A549 (cell line): ENCODE data around the gene RPL10. TPM values are rescaled to one million over a fixed set of nuclear protein-coding genes. Genes with fewer than 3 reads are reported as not detected.

Source experiments
- ATAC-seq, 2 experiments: fragments of 200-7000 bp in 1 of 2; fragments of >200 bp in 1 of 2; cut with Nextera tagmentation in 1 of 2; cut with Tn5 transposase in 1 of 2; 3 replicates each; pipeline versions ENCODE4 v1.8.0 to v1.9.1; 2018 to 2020; ENCODE audit warnings: mild to moderate bottlenecking in 1 of 2, moderate library complexity in 1 of 2
- CTCF ChIA-PET: fragments of 300-600 bp; sonication (Branson Sonifier 250); formaldehyde crosslinking; extraction: SDS; loops from one replicate; lab custom pipeline; 2021; ENCODE audit warnings: antibody characterized with exemption, inconsistent platforms; lab: Yijun Ruan, JAX
- POLR2A ChIA-PET: fragments of 350-600 bp; formaldehyde crosslinking; extraction: SDS; loops from one replicate; lab custom pipeline; 2021; ENCODE audit warnings: antibody characterized with exemption, inconsistent platforms; lab: Yijun Ruan, JAX
- DNase-seq, 2 experiments: peaks; one replicate each; pipeline versions ENCODE4 v3.0.0 to v3.0.0-alpha.2; 2011 to 2016; ENCODE audit warnings: low read depth in 1 of 2, low spot score in 1 of 2
- FAIRE-seq: peaks from 2 replicates; lab custom pipeline; 2011; peaks lifted over from hg19 to GRCh38; lab: Jason Lieb, UNC
- H3K27ac ChIP-seq, 2 experiments: fragments of >200 bp; sonication (Bioruptor Twin); formaldehyde crosslinking; 3 replicates each; pipeline ENCODE4 v1.5.1; 2016 to 2017
- H3K4me1 ChIP-seq: fragments of >200 bp; sonication (Bioruptor Twin); formaldehyde crosslinking; 3 replicates; pipeline ENCODE4 v1.6.1; 2016
- H3K4me2 ChIP-seq: fragments of >200 bp; sonication (Bioruptor Twin); formaldehyde crosslinking; 3 replicates; pipeline ENCODE4 v1.6.1; 2016
- H3K4me3 ChIP-seq: fragments of >200 bp; sonication (Bioruptor Twin); formaldehyde crosslinking; 3 replicates; pipeline ENCODE4 v1.5.1; 2016
- H3K9me3 ChIP-seq: fragments of >200 bp; sonication (Bioruptor Twin); formaldehyde crosslinking; 3 replicates; pipeline ENCODE4 v1.6.1; 2016
- BCL3 ChIP-seq: fragments of >200 bp; sonication (Bioruptor Twin); formaldehyde crosslinking; IDR thresholded peaks from 3 replicates; pipeline ENCODE4 v1.6.1; 2016
- ELK1 ChIP-seq: fragments of 150-350 bp; IDR thresholded peaks from 2 replicates; pipeline ENCODE4 v1.6.1; 2014; ENCODE audit warnings: low read depth, mild to moderate bottlenecking, low read length
- FOSL2 ChIP-seq, 2 experiments: fragments of 450-650 bp in 1 of 2; fragments of >200 bp in 1 of 2; sonication (Bioruptor Twin) in 1 of 2; formaldehyde crosslinking; IDR thresholded peaks; 2 replicates each; pipeline versions ENCODE4 v1.5.0 to v1.6.1; 2016 to 2020; ENCODE audit warnings: mild to moderate bottlenecking in 1 of 2, moderate library complexity in 1 of 2
- HDAC2 ChIP-seq: fragments of 200-600 bp; sonication (generic); IDR thresholded peaks from 2 replicates; pipeline ENCODE4 v1.6.1; 2016
- HES2 ChIP-seq: fragments of >200 bp; sonication (Bioruptor Twin); formaldehyde crosslinking; IDR thresholded peaks from 2 replicates; pipeline ENCODE4 v1.6.1; 2016
- JUNB ChIP-seq: fragments of >200 bp; sonication (Bioruptor Twin); formaldehyde crosslinking; IDR thresholded peaks from 2 replicates; pipeline ENCODE4 v1.6.1; 2016
- MAX ChIP-seq: IDR thresholded peaks from 2 replicates; pipeline ENCODE4 v1.6.1; 2012
- MYC ChIP-seq: IDR thresholded peaks from 2 replicates; pipeline ENCODE4 v1.6.1; 2012; ENCODE audit warnings: mild to moderate bottlenecking, inconsistent platforms, low read length, improper control_type of control experiment, borderline replicate concordance
- NR3C1 ChIP-seq: fragments of >200 bp; sonication (Bioruptor Twin); formaldehyde crosslinking; IDR thresholded peaks from 3 replicates; pipeline ENCODE4 v1.6.1; 2017
- RAD21 ChIP-seq, 2 experiments: fragments of >200 bp in 1 of 2; sonication (Bioruptor Twin) in 1 of 2; formaldehyde crosslinking in 1 of 2; IDR thresholded peaks in 1 of 2; conservative IDR thresholded peaks in 1 of 2; 2 replicates in 1 of 2; 3 replicates in 1 of 2; pipeline ENCODE4 v1.6.1; 2012 to 2018; ENCODE audit warnings: inconsistent platforms in 1 of 2
- REST ChIP-seq: fragments of 200-600 bp; sonication (generic); IDR thresholded peaks from 2 replicates; pipeline ENCODE4 v1.6.1; 2016; ENCODE audit warnings: antibody characterized with exemption, mild to moderate bottlenecking, moderate library complexity
- RNF2 ChIP-seq: fragments of 200-600 bp; sonication (generic); IDR thresholded peaks from 2 replicates; pipeline ENCODE4 v1.6.1; 2016; ENCODE audit warnings: low read depth, mild to moderate bottlenecking, antibody characterized with exemption, moderate library complexity, borderline replicate concordance
- SMC3 ChIP-seq: fragments of >200 bp; sonication (Bioruptor Twin); formaldehyde crosslinking; IDR thresholded peaks from 3 replicates; pipeline ENCODE4 v1.6.1; 2018; ENCODE audit warnings: inconsistent platforms
- TFCP2L1 ChIP-seq: fragments of 250-450 bp; sonication (Bioruptor Pico); IDR thresholded peaks from 2 replicates; pipeline ENCODE4 v1.5.0; 2021; ENCODE audit warnings: mild to moderate bottlenecking
- ZC3H11A ChIP-seq: fragments of 450-650 bp; IDR thresholded peaks from 2 replicates; pipeline ENCODE4 v1.6.1; 2014; ENCODE audit warnings: antibody characterized with exemption, mild to moderate bottlenecking
- ZFP36 ChIP-seq: fragments of 450-650 bp; IDR thresholded peaks from 2 replicates; pipeline ENCODE4 v1.6.1; 2014; ENCODE audit warnings: borderline replicate concordance; ENCODE audit not compliant: partially characterized antibody
- ZNF302 ChIP-seq: fragments of 250-450 bp; sonication (Bioruptor Pico); IDR thresholded peaks from 2 replicates; pipeline ENCODE4 v1.9.0; 2021; ENCODE audit warnings: inconsistent platforms, mild to moderate bottlenecking, moderate library complexity
- ZSCAN20 ChIP-seq: fragments of 250-450 bp; sonication (Bioruptor Pico); IDR thresholded peaks from 2 replicates; pipeline ENCODE4 v1.8.0; 2022; ENCODE audit warnings: mild to moderate bottlenecking, moderate library complexity
- WGBS: methylation state at CpG from one replicate; pipeline ENCODE4 v1.1.6; 2017; ENCODE audit errors: missing lambda C conversion rate; 5-methylcytosine and 5-hydroxymethylcytosine counted together
- polyA plus RNA-seq, 4 experiments: library from polyadenylated mRNA; depleted of rRNA in 3 of 4; stranded (reverse); fragments of >200 nt; fragmentation: RNase III in 1 of 4; extraction: RNeasy Plus Mini Kit Qiagen cat#74134 plus additional on column Dnase treatment in 1 of 4; gene quantifications; 2 replicates in 3 of 4; 3 replicates in 1 of 4; pipeline ENCODE4 v1.2.3, GENCODE V29; 2011 to 2017

Gene RPL10
- polyA plus RNA-seq, 2 of the 4 experiments (the other 2 are of a cell fraction): 3,216 to 4,804 TPM

GRCh38 chrX:154402622-154403127 lies 4.5 kb downstream of the RPL10 start:
- no peak for TF ChIP-seq RAD21 (conservative IDR thresholded peaks at IDR 0.05 in 1 of 2, IDR thresholded peaks at IDR 0.05 in 1 of 2)
- TF ChIP-seq HDAC2: no peak
- TF ChIP-seq MAX: no peak
- no peak for TF ChIP-seq REST
- no peak for TF ChIP-seq SMC3
- TF ChIP-seq MYC: no peak
- TF ChIP-seq FOSL2 (IDR thresholded peaks at IDR 0.05): no peak
- TF ChIP-seq FOSL2 (CRISPR knock-in tag; IDR thresholded peaks at IDR 0.05): no peak
- no peak for TF ChIP-seq ELK1
- TF ChIP-seq NR3C1: no peak
- TF ChIP-seq TFCP2L1: no peak
- TF ChIP-seq HES2: no peak
- no peak for TF ChIP-seq ZFP36
- TF ChIP-seq ZNF302 (CRISPR knock-in tag): no peak
- Histone ChIP-seq H3K4me3 (no peak overlapping the region), H3K9me3 (no peaks in the 10 kb centered on the region), H3K27ac (no peak overlapping the region), H3K4me2 (no peak overlapping the region), H3K4me1 (peaks cover 18% of the 10 kb centered on the region; the same call in 2 of the 3 replicates)
- ChIA-PET POLR2A (no interaction called here), CTCF (interaction anchor here (1.2 to 1.7 kb wide), 2 partner anchors 29 to 133 kb away, joined by 3 to 6 read pairs; partner anchors contain the start of gene FLNA)
- no peak for DNase-seq
- FAIRE-seq: no peak
- peak; percentile 37 to 45 for ATAC-seq
- 89% methylated on average over 7 of the region's 19 CpGs for WGBS

GRCh38 chrX:154403192-154403591 lies 5.0 kb downstream of the RPL10 start:
- no peak for DNase-seq
- H3K9me3 ChIP-seq: no peaks in the 10 kb centered on the region
- TF ChIP-seq RAD21 (conservative IDR thresholded peaks at IDR 0.05 in 1 of 2, IDR thresholded peaks at IDR 0.05 in 1 of 2) (no peak), ZSCAN20 (CRISPR knock-in tag) (no peak), JUNB (no peak), ZC3H11A (no peak), RNF2 (no peak), BCL3 (no peak)
- ChIA-PET POLR2A (no interaction called here), CTCF (interaction anchor here (1.7 kb wide), 1 partner anchor 30 kb away, joined by 6 read pairs; the partner anchor contains the start of gene FLNA)
- no peak overlapping the region for H3K4me3 ChIP-seq
- no peak overlapping the region for H3K27ac ChIP-seq
- H3K4me2 ChIP-seq: no peak overlapping the region
- H3K4me1 ChIP-seq: peaks cover 18% of the 10 kb centered on the region; the same call in 2 of the 3 replicates
- peak; percentile 2 to 10; a peak in 3 of 6 replicates for ATAC-seq
- no peak for FAIRE-seq
- WGBS: 100% methylated on average over 5 of the region's 10 CpGs
